NB4 (cell line): ENCODE data around the gene PBX1.

ENCODE experiments used
- DNase-seq: peaks from one replicate; pipeline ENCODE4 v3.0.0; 2010; ENCODE audit warnings: low read depth
- H3K4me3 ChIP-seq: one replicate; pipeline ENCODE4 v1.5.1; 2011; ENCODE audit warnings: mild to moderate bottlenecking, low read depth, low read length, moderate library complexity
- CTCF ChIP-seq: IDR thresholded peaks from one replicate; pipeline ENCODE4 v1.5.1; 2012; ENCODE audit warnings: low read depth, low read length
- MAX ChIP-seq: IDR thresholded peaks from 2 replicates; pipeline ENCODE4 v1.6.1; 2011; ENCODE audit warnings: low read depth, low read length
- MYC ChIP-seq: IDR thresholded peaks from 2 replicates; pipeline ENCODE4 v1.6.1; 2011; ENCODE audit warnings: low read depth, low read length
- POLR2A ChIP-seq: IDR thresholded peaks from 2 replicates; pipeline ENCODE4 v1.6.1; 2011; ENCODE audit warnings: mild to moderate bottlenecking; ENCODE audit not compliant: insufficient read length; ENCODE audit errors: extremely low read depth

Gene PBX1

GRCh38 chr1:164774413-164774812 is 215.4 kb downstream of the PBX1 start:
- TF ChIP-seq POLR2A (no peak), CTCF (no peak), MAX (no peak), MYC (no peak)
- peak; percentile 7 for DNase-seq
- no peak overlapping the region for H3K4me3 ChIP-seq

- TF ChIP-seq MAX (no peak), MYC (no peak), POLR2A (no peak), CTCF (no peak)
Measured at GRCh38 chr1:164774819-164775654, 216.1 kb downstream of the PBX1 start.

GRCh38 chr1:164777518-164777917 is 218.5 kb downstream of the PBX1 start:
- TF ChIP-seq MAX (no peak), MYC (no peak), POLR2A (no peak), CTCF (no peak)
- no peak for DNase-seq
- H3K4me3 ChIP-seq = no peak overlapping the region

More at GRCh38 chr1:164774819-164775654, 216.1 kb downstream of the PBX1 start:
- no peak overlapping the region for H3K4me3 ChIP-seq
- no peak for DNase-seq

GRCh38 chr1:164779376-164779775 is 220.4 kb downstream of the PBX1 start:
- TF ChIP-seq MYC (no peak), MAX (no peak), CTCF (no peak), POLR2A (no peak)
- no peak for DNase-seq
- no peak overlapping the region for H3K4me3 ChIP-seq

GRCh38 chr1:164780111-164780812 is 221.3 kb downstream of the PBX1 start:
- H3K4me3 ChIP-seq = no peak overlapping the region
- TF ChIP-seq MYC (no peak), MAX (no peak), CTCF (no peak), POLR2A (no peak)

More at GRCh38 chr1:164780111-164780812, 221.3 kb downstream of the PBX1 start:
- DNase-seq = no peak
